Tibial nerve (tissue), 4 donors: ENCODE measurements around the gene EPHA6.

Experiments used
- EP300 ChIP-seq, 2 donors: sonication (generic); formaldehyde crosslinking; IDR thresholded peaks; one replicate each; pipeline ENCODE4 v1.6.1; 2017; ENCODE audit warnings: antibody characterized with exemption in 2 of 2, mild to moderate bottlenecking in 1 of 2
- POLR2A ChIP-seq, 2 donors: fragments of 450-650 bp; IDR thresholded peaks; one replicate each; pipeline ENCODE4 v1.6.1; 2017; ENCODE audit warnings: antibody characterized with exemption in 2 of 2, mild to moderate bottlenecking in 2 of 2, moderate library complexity in 2 of 2
- TF ChIP-seq, protein P1 (sequence below), 5 experiments: fragments of 200-600 bp in 3 of 5; fragments of 450-650 bp in 2 of 5; sonication (generic) in 3 of 5; IDR thresholded peaks; one replicate each; pipeline ENCODE4 v1.5.1; 2016 to 2019; ENCODE audit warnings: antibody characterized with exemption in 5 of 5, mild to moderate bottlenecking in 3 of 5, moderate library complexity in 2 of 5

DNA sequence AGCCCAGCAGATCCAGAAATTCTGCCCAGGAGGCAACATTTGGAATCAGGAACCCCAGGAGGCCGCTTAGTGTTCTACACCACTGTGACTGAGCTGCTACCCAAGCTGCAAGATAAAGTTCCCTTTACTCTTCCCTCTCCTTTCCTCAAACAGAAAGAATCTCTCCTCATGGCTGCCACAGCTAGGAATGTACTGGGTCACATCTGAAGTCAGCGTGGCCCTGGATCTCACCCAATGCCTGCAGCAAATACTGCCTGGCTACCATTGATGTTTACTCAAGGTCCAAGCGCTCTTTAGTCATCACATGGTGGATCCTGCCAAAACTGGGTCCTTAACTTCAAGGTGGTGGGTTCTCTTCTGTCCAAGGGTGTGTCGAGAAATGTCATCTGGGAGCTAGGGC, 382.7 kb downstream of the EPHA6 start:
- TF ChIP-seq, protein P1, sequence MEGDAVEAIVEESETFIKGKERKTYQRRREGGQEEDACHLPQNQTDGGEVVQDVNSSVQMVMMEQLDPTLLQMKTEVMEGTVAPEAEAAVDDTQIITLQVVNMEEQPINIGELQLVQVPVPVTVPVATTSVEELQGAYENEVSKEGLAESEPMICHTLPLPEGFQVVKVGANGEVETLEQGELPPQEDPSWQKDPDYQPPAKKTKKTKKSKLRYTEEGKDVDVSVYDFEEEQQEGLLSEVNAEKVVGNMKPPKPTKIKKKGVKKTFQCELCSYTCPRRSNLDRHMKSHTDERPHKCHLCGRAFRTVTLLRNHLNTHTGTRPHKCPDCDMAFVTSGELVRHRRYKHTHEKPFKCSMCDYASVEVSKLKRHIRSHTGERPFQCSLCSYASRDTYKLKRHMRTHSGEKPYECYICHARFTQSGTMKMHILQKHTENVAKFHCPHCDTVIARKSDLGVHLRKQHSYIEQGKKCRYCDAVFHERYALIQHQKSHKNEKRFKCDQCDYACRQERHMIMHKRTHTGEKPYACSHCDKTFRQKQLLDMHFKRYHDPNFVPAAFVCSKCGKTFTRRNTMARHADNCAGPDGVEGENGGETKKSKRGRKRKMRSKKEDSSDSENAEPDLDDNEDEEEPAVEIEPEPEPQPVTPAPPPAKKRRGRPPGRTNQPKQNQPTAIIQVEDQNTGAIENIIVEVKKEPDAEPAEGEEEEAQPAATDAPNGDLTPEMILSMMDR (IDR thresholded peaks at IDR 0.05): no peak
- TF ChIP-seq POLR2A (IDR thresholded peaks at IDR 0.05): no peak
- no peak for TF ChIP-seq EP300 (IDR thresholded peaks at IDR 0.05)
